H7 (cell line): ENCODE data around the gene SPTSSA. TPM values are rescaled to one million over a fixed set of nuclear protein-coding genes. Genes with fewer than 3 reads are reported as not detected.
"Not testable (repeated sequence)": the region's sequence is repeated elsewhere in the genome, so short reads cannot be mapped to it uniquely, and the experiment has no call there.

Experiments
- DNase-seq: peaks from one replicate; pipeline ENCODE4 v3.0.0; 2012
- H3K27me3 ChIP-seq: 2 replicates; pipeline ENCODE4 v1.6.0; 2011; ENCODE audit warnings: mild to moderate bottlenecking, low read length; ENCODE audit not compliant: control insufficient read depth, insufficient read depth
- H3K36me3 ChIP-seq: replicated peaks from 2 replicates; pipeline ENCODE4 v1.5.1; 2011; ENCODE audit warnings: low read length; ENCODE audit not compliant: control insufficient read depth, insufficient read depth
- H3K4me3 ChIP-seq: 2 replicates; pipeline ENCODE4 v1.5.1; 2011; ENCODE audit warnings: low read depth, mild to moderate bottlenecking, control low read depth, low read length, moderate library complexity; ENCODE audit not compliant: insufficient read depth
- total RNA-seq: library from RNA; depleted of rRNA; stranded (reverse); fragments of >200 nt; shearing (Covaris generic); gene quantifications from 2 replicates; pipeline ENCODE4 v1.2.3, GENCODE V29; 2014

Gene SPTSSA
- total RNA-seq, 1 experiment from 2014 or later, result 16.0 TPM

GRCh38 chr14:34457186-34457585, 4.9 kb downstream of the SPTSSA start:
- H3K4me3 ChIP-seq, result no peak overlapping the region
- no peaks in the 10 kb centered on the region for H3K27me3 ChIP-seq
- H3K36me3 ChIP-seq, result no peaks in the 10 kb centered on the region
- DNase-seq, result no peak

GRCh38 chr14:34453226-34453625, 8.8 kb downstream of the SPTSSA start:
- Histone ChIP-seq H3K36me3 (peaks cover 1% of the 10 kb centered on the region; the same call in 1 of the 2 replicates), H3K4me3 (no peak overlapping the region), H3K27me3 (no peaks in the 10 kb centered on the region)
- no peak for DNase-seq

DNA sequence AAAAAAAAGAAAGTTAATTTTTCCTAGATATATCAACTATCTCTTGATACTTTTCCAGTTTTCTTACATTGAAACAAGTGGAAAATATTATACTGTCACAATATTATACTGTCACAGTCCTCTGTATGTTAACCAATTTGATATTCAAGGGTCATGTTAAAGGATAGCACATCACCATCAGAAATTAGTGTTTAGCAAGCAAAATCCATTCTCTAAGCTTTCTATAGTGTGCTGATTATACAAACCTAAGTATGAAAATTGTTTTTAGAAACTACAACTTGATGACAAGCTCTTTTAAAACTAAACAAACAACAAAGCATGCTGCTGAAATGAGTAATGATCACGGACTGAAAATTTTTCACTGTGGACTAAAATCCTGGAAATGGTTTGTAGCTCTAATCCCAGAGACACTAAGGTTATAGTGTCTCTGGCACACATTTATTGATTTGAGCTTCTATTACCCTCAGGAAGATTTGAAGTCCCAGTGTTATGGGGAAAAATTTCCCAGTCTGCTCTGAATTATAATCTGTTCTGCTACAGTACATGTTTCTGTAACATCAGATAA, 9.7 kb downstream of the SPTSSA start:
- peaks cover 1% of the 10 kb centered on the region; the same call in 1 of the 2 replicates for H3K36me3 ChIP-seq
- no peaks in the 10 kb centered on the region for H3K27me3 ChIP-seq
- no peak for DNase-seq
- no peak overlapping the region for H3K4me3 ChIP-seq

DNA sequence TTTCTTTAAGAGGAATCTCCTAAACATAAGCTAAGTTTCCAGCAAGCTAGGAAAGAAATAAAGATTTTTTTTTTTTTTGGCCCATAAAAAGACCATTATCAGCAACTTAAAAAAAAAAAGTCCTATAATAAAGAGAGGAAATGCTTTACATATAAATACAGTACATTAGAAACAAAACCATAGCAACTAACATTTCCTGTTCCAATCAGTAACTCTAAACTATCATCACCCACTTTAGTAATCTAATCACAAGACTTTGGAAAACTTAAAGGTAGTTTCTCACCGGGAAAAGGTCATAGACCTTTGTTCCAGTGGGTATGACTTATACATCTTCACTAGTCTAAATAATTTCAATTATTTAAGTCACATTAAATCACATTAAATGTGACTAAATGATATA, 11.1 kb downstream of the SPTSSA start:
- H3K36me3 ChIP-seq, result peaks cover 1% of the 10 kb centered on the region; the same call in 1 of the 2 replicates
- no peak overlapping the region for H3K4me3 ChIP-seq
- DNase-seq, result no peak
- H3K27me3 ChIP-seq, result no peaks in the 10 kb centered on the region

GRCh38 chr14:34450542-34450915, 11.5 kb downstream of the SPTSSA start:
- Histone ChIP-seq H3K4me3 (no peak overlapping the region), H3K36me3 (peaks cover 1% of the 10 kb centered on the region; the same call in 1 of the 2 replicates), H3K27me3 (no peaks in the 10 kb centered on the region)
- DNase-seq, result no peak

DNA sequence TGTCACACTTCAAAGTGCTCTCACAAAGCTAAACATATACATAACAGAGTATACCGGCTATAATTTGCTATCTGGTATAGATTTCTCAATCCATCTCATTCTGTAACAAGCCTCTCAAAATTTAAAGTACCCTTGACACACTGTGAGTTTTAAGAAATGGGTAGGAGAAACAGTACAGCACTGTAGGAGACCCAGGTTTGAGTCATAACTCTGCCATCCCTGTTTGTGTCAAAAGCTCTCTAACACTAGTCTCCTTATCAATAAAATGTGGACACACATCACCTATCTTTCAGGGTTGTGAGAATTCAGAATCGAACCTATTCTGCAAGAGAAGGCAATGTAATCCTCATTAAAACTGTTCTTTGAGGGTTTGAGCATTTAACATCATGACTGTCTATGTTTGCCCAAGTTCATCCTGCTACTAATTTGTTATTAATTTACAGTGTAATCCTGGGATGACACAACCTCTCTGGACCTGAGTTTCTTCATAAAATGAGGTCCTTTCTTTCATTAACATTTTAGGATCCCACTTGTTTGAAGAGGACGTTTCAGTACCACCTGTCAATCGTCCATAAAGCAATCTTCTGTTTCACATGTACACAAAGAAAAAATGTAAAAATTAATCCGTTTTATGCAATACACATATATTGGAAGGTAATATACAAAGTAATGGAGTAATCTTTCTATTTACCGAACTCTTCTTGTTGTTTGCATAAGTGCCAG, 12.1 kb downstream of the SPTSSA start:
- no peak for DNase-seq
- no peaks in the 10 kb centered on the region for H3K27me3 ChIP-seq
- H3K4me3 ChIP-seq, result no peak overlapping the region
- H3K36me3 ChIP-seq, result peaks cover 1% of the 10 kb centered on the region; the same call in 1 of the 2 replicates

GRCh38 chr14:34439090-34439489, 22.9 kb downstream of the SPTSSA start:
- Histone ChIP-seq H3K4me3 (no peak overlapping the region), H3K27me3 (no peaks in the 10 kb centered on the region), H3K36me3 (no peaks in the 10 kb centered on the region)
- DNase-seq, result peak; percentile 64

- Histone ChIP-seq H3K4me3 (no peak overlapping the region), H3K36me3 (no peaks in the 10 kb centered on the region), H3K27me3 (no peaks in the 10 kb centered on the region)
- DNase-seq, result no peak
Measured at GRCh38 chr14:34438438-34438837, 23.6 kb downstream of the SPTSSA start.

DNA sequence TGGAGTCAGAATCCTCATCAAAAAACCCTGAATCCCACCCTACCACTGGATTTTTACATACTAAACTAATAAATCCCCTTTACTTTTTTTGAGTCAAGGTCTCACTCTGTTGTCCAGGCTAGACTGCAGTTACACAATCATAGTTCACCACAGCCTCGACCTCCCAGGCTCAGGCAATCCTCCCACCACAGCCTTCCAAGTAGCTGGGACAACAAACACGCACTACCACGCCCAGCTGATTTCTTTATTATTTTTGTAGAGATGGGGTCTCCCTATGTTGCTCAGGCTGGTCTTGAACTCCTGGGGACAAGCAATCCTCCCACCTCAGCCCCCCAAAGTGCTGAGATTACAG, 24.3 kb downstream of the SPTSSA start:
- Histone ChIP-seq H3K4me3 (no peak overlapping the region), H3K27me3 (no peaks in the 10 kb centered on the region), H3K36me3 (no peaks in the 10 kb centered on the region)
- no peak for DNase-seq

DNA sequence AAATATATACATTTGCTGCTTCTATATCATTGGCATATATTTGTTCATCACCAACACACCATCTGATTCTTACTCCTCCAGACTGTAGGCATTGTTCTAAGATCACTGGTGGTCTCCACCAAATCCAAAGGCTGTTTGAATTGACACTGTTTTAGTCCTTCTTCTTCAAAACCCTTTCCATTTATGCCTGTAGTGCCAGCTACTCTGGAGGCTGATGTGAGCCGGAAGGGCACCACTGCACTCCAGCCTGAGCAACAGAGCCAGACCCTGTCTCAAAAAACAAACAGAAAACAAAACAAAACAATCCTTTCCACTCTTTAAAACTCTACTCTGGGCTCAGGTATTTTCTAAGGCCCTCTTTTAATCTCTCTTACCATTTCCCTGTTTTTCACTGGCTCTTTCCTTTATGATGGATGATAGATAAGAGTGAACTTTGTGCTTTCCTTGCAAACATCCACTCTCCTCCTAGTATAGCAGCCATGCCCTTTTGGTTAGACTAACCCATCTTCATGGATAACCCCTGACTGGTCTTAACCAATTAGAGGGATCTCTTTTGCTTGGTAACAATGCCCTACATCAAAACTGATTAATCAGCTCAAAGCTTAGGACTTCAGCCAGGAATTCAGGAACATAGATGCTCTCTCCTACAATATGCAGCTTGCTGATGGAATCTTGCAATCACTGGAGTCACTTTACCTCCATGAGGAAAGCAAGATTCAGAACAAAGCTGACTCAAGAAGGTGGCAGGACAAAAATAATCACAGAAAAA, 24.9 kb downstream of the SPTSSA start:
- DNase-seq, result no peak
- Histone ChIP-seq H3K27me3 (no peaks in the 10 kb centered on the region), H3K4me3 (no peak overlapping the region), H3K36me3 (no peaks in the 10 kb centered on the region)

DNA sequence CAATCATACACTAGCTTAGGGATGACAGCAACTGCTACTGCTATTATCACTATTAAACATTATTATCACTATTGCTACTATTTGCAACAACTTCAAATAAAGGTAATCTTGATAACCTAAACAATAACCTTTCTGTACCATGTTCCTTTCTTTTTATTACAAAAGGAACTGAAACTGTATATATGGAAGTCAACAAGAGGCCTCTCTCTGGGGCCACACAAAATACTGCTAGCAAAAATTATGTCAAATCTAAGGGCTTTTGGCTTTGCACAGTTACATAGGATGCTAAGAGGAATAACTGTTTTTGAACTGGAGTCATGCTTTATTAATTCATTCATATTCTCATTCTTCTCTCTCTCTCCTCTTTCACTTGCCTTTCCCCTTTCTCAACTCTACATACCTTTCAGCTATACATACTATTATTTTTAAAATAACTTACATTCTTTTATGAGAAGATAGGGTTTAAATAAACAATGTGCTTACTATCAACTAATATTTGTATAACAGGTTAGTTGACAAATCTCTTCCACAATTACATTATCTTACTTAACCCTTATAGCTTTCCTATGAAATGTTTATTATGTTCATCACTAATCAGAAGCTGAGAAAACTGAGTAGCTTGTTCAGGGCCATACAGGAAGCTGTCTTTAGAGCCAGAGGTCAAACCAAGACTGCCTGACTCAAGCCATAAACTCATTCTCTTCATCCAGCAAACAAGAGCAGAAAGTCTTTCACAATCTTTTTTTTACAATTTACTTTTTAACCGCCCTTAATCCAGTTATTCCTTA, 25.7 kb downstream of the SPTSSA start:
- no peak for DNase-seq
- no peaks in the 10 kb centered on the region for H3K36me3 ChIP-seq
- no peak overlapping the region for H3K4me3 ChIP-seq
- H3K27me3 ChIP-seq, result no peaks in the 10 kb centered on the region

- no peaks in the 10 kb centered on the region for H3K36me3 ChIP-seq
- DNase-seq, result no peak
- H3K4me3 ChIP-seq, result no peak overlapping the region
- H3K27me3 ChIP-seq, result no peaks in the 10 kb centered on the region
Measured at GRCh38 chr14:34433957-34434356, 28.1 kb downstream of the SPTSSA start.

DNA sequence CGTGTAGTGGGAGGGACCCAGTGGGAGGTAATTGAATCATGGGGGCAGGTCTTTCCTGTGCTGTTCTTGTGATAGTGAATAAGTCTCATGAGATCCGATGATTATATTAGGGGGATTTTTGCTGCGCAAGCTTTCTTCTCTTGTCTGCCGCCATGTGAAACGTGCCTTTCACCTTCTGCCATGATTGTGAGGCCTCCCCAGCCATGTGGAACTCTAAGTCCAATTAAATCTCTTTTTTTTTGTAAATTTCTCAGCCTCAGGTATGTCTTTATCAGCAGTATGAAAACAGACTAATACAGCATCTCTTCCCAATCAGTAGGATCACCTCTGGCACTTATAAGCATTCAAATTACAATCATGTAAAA, 34.0 kb downstream of the SPTSSA start:
- DNase-seq, H3K27me3 ChIP-seq, H3K36me3 ChIP-seq, H3K4me3 ChIP-seq: not testable (repeated sequence)
